Muscle of back (tissue), 13 donors: ENCODE results near the gene SEZ6L2. TPM values are rescaled to one million over a fixed set of nuclear protein-coding genes. Genes with fewer than 3 reads are reported as not detected.
A peak's percentile ranks its signal among the peaks of the same experiment; 100 is the strongest.
"Not testable (repeated sequence)": the region's sequence is repeated elsewhere in the genome, so short reads cannot be mapped to it uniquely, and the experiment has no call there.

Source experiments
- DNase-seq, 3 donors: peaks; one replicate each; pipeline versions ENCODE4 v3.0.0 to v3.0.0-alpha.2; 2013
- long read RNA-seq, 9 donors: transcript quantifications; one replicate each; lab custom pipeline, GENCODE V29; 2026
- polyA plus RNA-seq, 10 donors: library from polyadenylated mRNA; unstranded; fragments of 120-200 nt; gene quantifications; one replicate each; pipeline ENCODE4 v1.2.1, GENCODE V29; 2013; ENCODE audit not compliant: insufficient read length in 10 of 10

The SEZ6L2 gene
- 1 to 10 TPM in 9 of 10 donors, under 1 TPM in 1; 0.87 to 4.2 (median 1.8) TPM for polyA plus RNA-seq
- long read RNA-seq, donor 1: 0 reads
- long read RNA-seq, donor 2: 0 reads
- long read RNA-seq, donor 3: 0 reads
- long read RNA-seq, donor 4: 0 reads
- long read RNA-seq, donor 5: 0 reads
- long read RNA-seq, donor 6: 0 reads
- long read RNA-seq, donor 7: 0 reads
- long read RNA-seq, donor 8: 0 reads
- long read RNA-seq, donor 9: 0 reads

- peak; percentile 44 to 89 (median 79) for DNase-seq
Observed at GRCh38 chr16:29899516-29900101, at the start of gene SEZ6L2. TSS of gene SEZ6L2 (minus strand) at chr16:29899550. CDS start at chr16:29899019, 531 bp downstream.

GRCh38 chr16:29947897-29948296 is 48.5 kb upstream of the SEZ6L2 start:
- DNase-seq: no peak

- DNase-seq: peak; percentile 29 to 96 (median 68)
Observed at GRCh38 chr16:29943846-29944799, 44.8 kb upstream of the SEZ6L2 start.

- no peak for DNase-seq
Observed at GRCh38 chr16:29940656-29941055, 41.3 kb upstream of the SEZ6L2 start.

GRCh38 chr16:29931750-29932149 is 32.4 kb upstream of the SEZ6L2 start:
- DNase-seq: not testable (repeated sequence)

- no peak for DNase-seq
Observed at GRCh38 chr16:29927070-29927905, 27.9 kb upstream of the SEZ6L2 start.

- DNase-seq: peak in 2 of 3 donors; percentile 21 to 47
Observed at GRCh38 chr16:29926711-29927052, 27.3 kb upstream of the SEZ6L2 start.

- DNase-seq: peak; percentile 87 to 96 (median 93)
Observed at GRCh38 chr16:29925781-29926710, 26.7 kb upstream of the SEZ6L2 start, which contains the start of gene KCTD13. TSS of gene KCTD13 (minus strand) at chr16:29926226. CDS start at chr16:29926033, 193 bp downstream.

GRCh38 chr16:29925105-29925756 is 25.9 kb upstream of the SEZ6L2 start:
- DNase-seq: peak in 2 of 3 donors; percentile 6 to 35

GRCh38 chr16:29922986-29923501 is 23.7 kb upstream of the SEZ6L2 start:
- DNase-seq: no peak

- no peak for DNase-seq
Observed at GRCh38 chr16:29922326-29922725, 23.0 kb upstream of the SEZ6L2 start.

GRCh38 chr16:29921034-29921385 is 21.7 kb upstream of the SEZ6L2 start:
- DNase-seq: no peak

GRCh38 chr16:29920288-29921033 is 21.1 kb upstream of the SEZ6L2 start:
- no peak for DNase-seq

GRCh38 chr16:29916979-29917378 is 17.6 kb upstream of the SEZ6L2 start:
- no peak for DNase-seq

GRCh38 chr16:29915590-29916247 is 16.4 kb upstream of the SEZ6L2 start:
- DNase-seq: no peak

- no peak for DNase-seq
Observed at GRCh38 chr16:29913514-29913913, 14.2 kb upstream of the SEZ6L2 start.

GRCh38 chr16:29912087-29912486 is 12.7 kb upstream of the SEZ6L2 start:
- DNase-seq: no peak

GRCh38 chr16:29911676-29912010 is 12.3 kb upstream of the SEZ6L2 start:
- no peak for DNase-seq
